22Rv1 (cell line): ENCODE data around the gene DNAH8.

Experiments
- CTCF ChIP-seq: fragments of 450-650 bp; IDR thresholded peaks from 2 replicates; pipeline ENCODE4 v1.5.1; 2017; ENCODE audit warnings: mild to moderate bottlenecking
- ZFX ChIP-seq: fragments of 450-650 bp; IDR thresholded peaks from 2 replicates; pipeline ENCODE4 v1.6.1; 2017; ENCODE audit warnings: antibody characterized with exemption, borderline replicate concordance

GRCh38 chr6:38803129-38803528 is 88.0 kb downstream of the DNAH8 start:
- TF ChIP-seq CTCF: no peak
- no peak for TF ChIP-seq ZFX
